ENCODE measurements around the gene SCNN1A. TPM values are rescaled to one million over a fixed set of nuclear protein-coding genes. Genes with fewer than 3 reads are reported as not detected.
A peak's percentile ranks its signal among the peaks of the same experiment; 100 is the strongest.
"Not testable (repeated sequence)": the region's sequence is repeated elsewhere in the genome, so short reads cannot be mapped to it uniquely, and the experiment has no call there.

The SCNN1A gene
- total RNA-seq, 1 donor from 2014 or later = 55.2 TPM

- H3K36me3 ChIP-seq = no peaks in the 10 kb centered on the region
Measured at GRCh38 chr12:6345319-6346091, 29.9 kb downstream of the SCNN1A start.

GRCh38 chr12:6344101-6344660, 31.2 kb downstream of the SCNN1A start:
- H3K4me3 ChIP-seq; intact Hi-C loops (cut with DNase I); H3K9me3 ChIP-seq; H3K36me3 ChIP-seq; H3K27me3 ChIP-seq; DNase-seq (ENCODE audit: extremely low spot score in 2 of 2): not testable (repeated sequence)
- Histone ChIP-seq H3K27ac (peak overlapping the region; percentile 99), H3K4me1 (peaks cover 77% of the 10 kb centered on the region)

More at GRCh38 chr12:6345319-6346091, 29.9 kb downstream of the SCNN1A start:
- DNase-seq (ENCODE audit: extremely low spot score in 2 of 2) = no peak
- intact Hi-C loops (cut with DNase I) = no loop called here
- TF ChIP-seq CTCF (IDR thresholded peaks at IDR 0.05) (no peak), POLR2AphosphoS5 (IDR thresholded peaks at IDR 0.05; ENCODE audit: insufficient read depth in 1 of 2, low read depth in 1 of 2) (peak; percentile 34 to 54), POLR2A (IDR thresholded peaks at IDR 0.05) (no peak)
- no peak overlapping the region for H3K4me3 ChIP-seq
- H3K27me3 ChIP-seq = no peaks in the 10 kb centered on the region
- H3K9me3 ChIP-seq = no peaks in the 10 kb centered on the region
- peak overlapping the region; percentile 99 for H3K27ac ChIP-seq
- H3K4me1 ChIP-seq = peaks cover 72% of the 10 kb centered on the region

GRCh38 chr12:6343518-6343917, 31.8 kb downstream of the SCNN1A start:
- Histone ChIP-seq H3K36me3 (no peaks in the 10 kb centered on the region), H3K4me1 (peaks cover 79% of the 10 kb centered on the region), H3K9me3 (no peaks in the 10 kb centered on the region), H3K4me3 (no peak overlapping the region), H3K27ac (peak overlapping the region; percentile 99), H3K27me3 (no peaks in the 10 kb centered on the region)
- intact Hi-C loops (cut with DNase I) = no loop called here
- no peak for DNase-seq (ENCODE audit: extremely low spot score in 2 of 2)
- TF ChIP-seq POLR2A (IDR thresholded peaks at IDR 0.05) = no peak
- TF ChIP-seq CTCF (IDR thresholded peaks at IDR 0.05) = no peak
- no peak for TF ChIP-seq POLR2AphosphoS5 (IDR thresholded peaks at IDR 0.05; ENCODE audit: insufficient read depth in 1 of 2, low read depth in 1 of 2)

GRCh38 chr12:6342140-6342889, 33.0 kb downstream of the SCNN1A start:
- peak overlapping the region; percentile 99 for H3K27ac ChIP-seq
- no peaks in the 10 kb centered on the region for H3K36me3 ChIP-seq
- intact Hi-C loops (cut with DNase I) = no loop called here
- no peaks in the 10 kb centered on the region for H3K9me3 ChIP-seq
- DNase-seq (ENCODE audit: extremely low spot score in 2 of 2) = no peak
- no peaks in the 10 kb centered on the region for H3K27me3 ChIP-seq
- no peak for TF ChIP-seq POLR2A (IDR thresholded peaks at IDR 0.05)
- TF ChIP-seq POLR2AphosphoS5 (IDR thresholded peaks at IDR 0.05; ENCODE audit: insufficient read depth in 1 of 2, low read depth in 1 of 2) = no peak
- TF ChIP-seq CTCF (IDR thresholded peaks at IDR 0.05) = no peak
- peaks cover 79% of the 10 kb centered on the region for H3K4me1 ChIP-seq
- H3K4me3 ChIP-seq = peak overlapping the region; percentile 87 to 94

GRCh38 chr12:6341417-6342139, 33.8 kb downstream of the SCNN1A start, which contains the start of gene TNFRSF1A:
Gene TNFRSF1A, minus strand, starts transcription at chr12:6342076. Its CDS starts 262 bp downstream, at chr12:6341814.
- intact Hi-C loops (cut with DNase I) = no loop called here
- H3K4me1 ChIP-seq = peaks cover 80% of the 10 kb centered on the region

More at GRCh38 chr12:6341417-6342139, 33.8 kb downstream of the SCNN1A start, which contains the start of gene TNFRSF1A:
- DNase-seq (ENCODE audit: extremely low spot score in 2 of 2) = no peak
- H3K9me3 ChIP-seq = no peaks in the 10 kb centered on the region
- H3K27ac ChIP-seq = peak within 1 kb of the TSS; percentile 99
- TF ChIP-seq CTCF (IDR thresholded peaks at IDR 0.05) = no peak
- TF ChIP-seq POLR2A (IDR thresholded peaks at IDR 0.05) = peak in 1 of 2 donors; percentile 77
- TF ChIP-seq POLR2AphosphoS5 (IDR thresholded peaks at IDR 0.05; ENCODE audit: insufficient read depth in 1 of 2, low read depth in 1 of 2) = peak; percentile 84 to 95
- H3K4me3 ChIP-seq = peak within 1 kb of the TSS; percentile 87 to 94
- H3K27me3 ChIP-seq = no peaks in the 10 kb centered on the region
- no peaks in the 10 kb centered on the region for H3K36me3 ChIP-seq
